ENCODE results near the gene NID1. TPM values are rescaled to one million over a fixed set of nuclear protein-coding genes. Genes with fewer than 3 reads are reported as not detected.

Gene NID1
- polyA plus RNA-seq, 1 donor (not counting 4 experiments of a cell fraction or from before 2014, with no cell fraction given), result 1.8 TPM

DNA sequence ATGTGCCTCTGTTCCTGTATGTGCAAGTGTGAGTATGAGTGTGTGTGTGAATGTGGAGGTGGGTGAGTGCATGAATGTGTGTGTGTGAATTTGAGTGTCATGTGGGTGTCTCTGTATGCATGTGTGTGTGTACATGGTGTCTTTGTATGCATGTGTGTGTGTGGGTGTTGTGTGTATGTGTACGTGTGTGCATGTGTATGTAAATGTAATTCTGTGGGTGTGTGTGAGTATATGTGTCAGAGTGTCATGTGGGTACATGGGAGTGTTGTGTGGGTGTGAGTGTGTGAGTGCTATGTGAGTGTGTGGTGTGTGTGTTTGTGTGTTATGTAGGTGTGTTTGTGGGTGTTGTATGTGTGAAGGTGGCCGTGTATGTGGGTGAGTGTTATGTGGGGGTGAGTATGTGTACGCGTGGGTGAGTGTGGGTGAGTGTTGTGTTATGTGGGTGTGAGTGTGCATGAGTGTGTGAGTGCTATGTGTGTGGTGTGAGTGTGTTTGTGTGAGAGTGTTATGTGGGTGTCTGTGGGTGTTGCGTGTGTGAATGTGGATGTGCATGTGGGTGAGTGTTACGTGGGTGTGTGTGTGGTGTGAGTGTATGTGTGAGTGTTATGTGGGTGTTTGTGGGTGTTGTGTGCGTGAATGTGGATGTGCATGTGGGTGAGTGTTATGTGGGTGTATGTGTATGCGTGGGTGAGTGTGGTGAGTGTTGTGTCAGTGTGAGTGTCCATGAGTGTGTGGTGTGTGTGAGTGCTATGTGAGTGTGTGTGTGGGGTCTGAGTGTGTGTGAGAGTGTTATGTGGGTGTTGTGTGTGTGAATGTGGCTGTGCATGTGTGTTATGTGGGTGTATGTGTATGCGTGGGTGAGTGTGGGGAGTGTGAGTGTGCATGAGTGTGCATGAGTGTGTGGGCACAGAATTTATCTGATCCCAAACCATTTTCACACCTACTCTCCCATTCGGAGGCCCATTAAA, 36.6 kb upstream of the NID1 start:
- Histone ChIP-seq H2AFZ (ENCODE audit: control insufficient read depth, low read length) (no peak overlapping the region), H3K9me3 (ENCODE audit: control insufficient read depth, low read depth, low read length) (peaks cover 6% of the 10 kb centered on the region), H3K27me3 (ENCODE audit: control insufficient read depth, extremely low read depth, insufficient read depth, low read length) (peaks cover 6% of the 10 kb centered on the region), H3K4me3 (ENCODE audit: control insufficient read depth in 2 of 3, extremely low read depth in 1 of 3, insufficient read depth in 2 of 3, low read depth in 1 of 3, low read length in 3 of 3) (no peak overlapping the region), H3K36me3 (ENCODE audit: control insufficient read depth in 2 of 2, extremely low read depth in 1 of 2, insufficient read depth in 2 of 2, low read length in 2 of 2) (no peaks in the 10 kb centered on the region), H4K20me1 (ENCODE audit: control insufficient read depth, extremely low read depth, insufficient read depth, low read length) (peaks cover 4% of the 10 kb centered on the region), H3K27ac (ENCODE audit: control insufficient read depth, insufficient read depth, low read length) (no peak overlapping the region), H3K79me2 (ENCODE audit: control insufficient read depth, insufficient read depth, low read length) (no peaks in the 10 kb centered on the region), H3K4me1 (ENCODE audit: control insufficient read depth, extremely low read depth, insufficient read depth, low read length) (no peaks in the 10 kb centered on the region), H3K9me1 (ENCODE audit: control insufficient read depth, extremely low read depth, insufficient read depth, low read length) (no peaks in the 10 kb centered on the region), H3K4me2 (ENCODE audit: control insufficient read depth, extremely low read depth, insufficient read depth, low read depth, low read length) (no peak overlapping the region), H3K9ac (ENCODE audit: control insufficient read depth, extremely low read depth, insufficient read depth, low read length) (no peak overlapping the region)
- TF ChIP-seq EZH2 (IDR thresholded peaks at IDR 0.05; ENCODE audit: low read length), result no peak
- TF ChIP-seq, protein P1, sequence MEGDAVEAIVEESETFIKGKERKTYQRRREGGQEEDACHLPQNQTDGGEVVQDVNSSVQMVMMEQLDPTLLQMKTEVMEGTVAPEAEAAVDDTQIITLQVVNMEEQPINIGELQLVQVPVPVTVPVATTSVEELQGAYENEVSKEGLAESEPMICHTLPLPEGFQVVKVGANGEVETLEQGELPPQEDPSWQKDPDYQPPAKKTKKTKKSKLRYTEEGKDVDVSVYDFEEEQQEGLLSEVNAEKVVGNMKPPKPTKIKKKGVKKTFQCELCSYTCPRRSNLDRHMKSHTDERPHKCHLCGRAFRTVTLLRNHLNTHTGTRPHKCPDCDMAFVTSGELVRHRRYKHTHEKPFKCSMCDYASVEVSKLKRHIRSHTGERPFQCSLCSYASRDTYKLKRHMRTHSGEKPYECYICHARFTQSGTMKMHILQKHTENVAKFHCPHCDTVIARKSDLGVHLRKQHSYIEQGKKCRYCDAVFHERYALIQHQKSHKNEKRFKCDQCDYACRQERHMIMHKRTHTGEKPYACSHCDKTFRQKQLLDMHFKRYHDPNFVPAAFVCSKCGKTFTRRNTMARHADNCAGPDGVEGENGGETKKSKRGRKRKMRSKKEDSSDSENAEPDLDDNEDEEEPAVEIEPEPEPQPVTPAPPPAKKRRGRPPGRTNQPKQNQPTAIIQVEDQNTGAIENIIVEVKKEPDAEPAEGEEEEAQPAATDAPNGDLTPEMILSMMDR (optimal IDR thresholded peaks at IDR 0.05 in 1 of 3, IDR thresholded peaks at IDR 0.05 in 1 of 3, conservative IDR thresholded peaks at IDR 0.05 in 1 of 3; ENCODE audit: extremely low read depth in 1 of 3, insufficient read depth in 2 of 3, low read length in 3 of 3), result no peak
- DNase-seq (ENCODE audit: low read depth, low spot score), result no peak
- FAIRE-seq, result no peak
- dilution Hi-C loops (cut with MboI; ENCODE audit: extremely low pct_ligation_motif_present, low sequenced_read_pairs), result no loop called here

DNA sequence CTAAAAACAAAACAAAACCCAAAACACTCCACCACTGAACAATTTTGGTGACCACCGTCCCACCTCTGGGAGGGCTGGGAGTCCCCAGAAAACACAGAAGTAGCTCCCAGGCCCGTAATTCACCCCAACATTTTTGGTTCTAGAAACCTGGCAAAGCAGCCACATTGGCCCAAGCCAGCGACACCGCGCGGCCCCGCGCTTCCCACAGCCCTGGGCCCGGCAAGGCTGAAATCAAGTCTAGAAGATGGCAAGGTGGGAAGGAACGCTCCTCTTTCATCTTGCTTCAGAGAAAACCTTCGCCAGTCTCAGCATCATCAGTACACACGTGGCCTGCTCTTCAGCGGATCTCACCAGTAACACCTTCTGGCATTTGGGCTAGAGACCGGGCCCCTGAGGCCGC, 35.9 kb upstream of the NID1 start:
- no peak overlapping the region for H3K4me3 ChIP-seq (ENCODE audit: control insufficient read depth in 2 of 3, extremely low read depth in 1 of 3, insufficient read depth in 2 of 3, low read depth in 1 of 3, low read length in 3 of 3)
- H3K9me1 ChIP-seq (ENCODE audit: control insufficient read depth, extremely low read depth, insufficient read depth, low read length), result no peaks in the 10 kb centered on the region
- H4K20me1 ChIP-seq (ENCODE audit: control insufficient read depth, extremely low read depth, insufficient read depth, low read length), result peaks cover 4% of the 10 kb centered on the region
- H3K9me3 ChIP-seq (ENCODE audit: control insufficient read depth, low read depth, low read length), result peaks cover 6% of the 10 kb centered on the region
- no peaks in the 10 kb centered on the region for H3K36me3 ChIP-seq (ENCODE audit: control insufficient read depth in 2 of 2, extremely low read depth in 1 of 2, insufficient read depth in 2 of 2, low read length in 2 of 2)
- dilution Hi-C loops (cut with MboI; ENCODE audit: extremely low pct_ligation_motif_present, low sequenced_read_pairs), result no loop called here
- TF ChIP-seq EZH2 (IDR thresholded peaks at IDR 0.05; ENCODE audit: low read length), result no peak
- TF ChIP-seq, protein P1 (optimal IDR thresholded peaks at IDR 0.05 in 1 of 3, IDR thresholded peaks at IDR 0.05 in 1 of 3, conservative IDR thresholded peaks at IDR 0.05 in 1 of 3; ENCODE audit: extremely low read depth in 1 of 3, insufficient read depth in 2 of 3, low read length in 3 of 3), result no peak
- no peaks in the 10 kb centered on the region for H3K4me1 ChIP-seq (ENCODE audit: control insufficient read depth, extremely low read depth, insufficient read depth, low read length)
- FAIRE-seq (no peak), DNase-seq (ENCODE audit: low read depth, low spot score) (no peak)
- peaks cover 6% of the 10 kb centered on the region for H3K27me3 ChIP-seq (ENCODE audit: control insufficient read depth, extremely low read depth, insufficient read depth, low read length)
- H3K4me2 ChIP-seq (ENCODE audit: control insufficient read depth, extremely low read depth, insufficient read depth, low read depth, low read length), result no peak overlapping the region
- H3K79me2 ChIP-seq (ENCODE audit: control insufficient read depth, insufficient read depth, low read length), result no peaks in the 10 kb centered on the region
- no peak overlapping the region for H3K27ac ChIP-seq (ENCODE audit: control insufficient read depth, insufficient read depth, low read length)
- no peak overlapping the region for H2AFZ ChIP-seq (ENCODE audit: control insufficient read depth, low read length)
- no peak overlapping the region for H3K9ac ChIP-seq (ENCODE audit: control insufficient read depth, extremely low read depth, insufficient read depth, low read length)

Data from keratinocyte (primary cell).